ENCODE results near the gene ADK.

ADK gene

DNA sequence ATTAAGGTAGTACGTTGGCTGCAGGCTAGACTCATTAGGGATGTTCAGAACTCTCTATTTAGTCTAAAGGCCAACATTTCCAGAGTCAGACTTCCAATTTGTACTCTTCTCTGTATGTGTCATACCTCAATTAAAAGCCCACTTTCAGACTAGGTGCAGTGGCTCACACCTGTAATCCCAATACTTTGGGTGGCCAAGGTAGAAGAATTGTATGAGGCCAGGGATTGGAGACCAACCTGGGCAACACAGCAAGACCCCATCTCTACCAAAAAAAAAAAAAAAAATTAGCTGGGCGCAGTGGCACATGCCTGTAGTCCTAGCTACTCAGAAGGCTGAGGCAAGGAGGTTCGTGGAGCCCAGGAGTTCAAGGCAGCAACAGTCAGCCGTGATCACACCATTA is 484.6 kb downstream of the ADK start:
- DNase-seq: no peak

DNA sequence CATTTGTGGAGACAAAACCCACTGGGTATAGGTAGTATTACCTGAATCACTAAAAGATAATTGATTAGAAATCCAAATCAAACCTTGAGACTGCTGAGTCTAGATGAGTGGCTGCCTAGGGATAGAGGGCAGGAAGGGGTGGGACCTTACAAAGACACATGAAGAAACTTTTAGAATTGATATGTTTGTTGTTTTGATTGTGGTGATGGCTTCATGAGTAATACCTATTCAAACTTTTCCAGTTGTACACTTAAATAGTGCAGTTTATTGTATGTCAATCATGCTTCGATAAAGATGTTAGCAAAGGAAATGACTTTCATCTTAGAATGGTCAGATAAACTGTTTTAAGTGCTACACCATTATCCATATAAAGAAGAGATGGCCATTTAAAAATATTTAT is 486.7 kb downstream of the ADK start:
- no peak for DNase-seq

DNA sequence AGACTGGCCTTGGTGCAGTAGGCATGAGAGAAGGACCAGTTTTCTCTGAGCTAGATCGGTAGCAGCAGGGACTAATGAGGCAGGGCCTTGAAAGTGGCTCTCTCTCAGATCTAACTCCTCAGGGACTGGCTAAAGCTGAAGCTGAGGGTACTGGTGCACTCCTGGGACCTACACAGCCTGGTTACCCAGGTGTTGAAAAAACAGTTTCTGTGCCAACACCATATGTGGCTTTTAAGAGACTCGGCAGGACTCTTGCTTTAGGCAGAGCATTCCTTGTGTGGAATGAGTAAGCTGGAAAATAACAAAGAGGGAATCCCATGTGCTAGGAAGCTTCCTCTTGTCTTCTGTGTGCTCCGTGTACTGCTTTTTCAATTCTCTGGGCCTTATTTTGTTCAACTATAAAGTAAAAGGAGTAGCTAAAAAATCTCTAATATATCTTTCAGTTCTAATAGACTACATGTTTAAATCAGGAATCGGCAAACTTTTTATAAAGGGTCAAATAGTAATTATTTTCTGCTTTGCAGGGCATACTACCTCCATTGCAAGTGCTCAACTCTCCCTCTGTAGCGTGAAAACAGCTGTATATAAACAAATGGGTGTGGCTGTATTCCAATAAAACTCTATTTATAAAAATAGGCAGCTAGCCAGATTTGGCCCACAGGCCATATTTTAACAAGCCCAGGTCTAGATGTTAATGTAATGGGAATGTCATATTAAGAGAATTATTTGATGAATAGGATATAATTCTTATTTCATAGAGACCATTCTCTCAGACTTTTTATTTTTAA is 489.3 kb downstream of the ADK start:
- peak; percentile 4 for DNase-seq

DNA sequence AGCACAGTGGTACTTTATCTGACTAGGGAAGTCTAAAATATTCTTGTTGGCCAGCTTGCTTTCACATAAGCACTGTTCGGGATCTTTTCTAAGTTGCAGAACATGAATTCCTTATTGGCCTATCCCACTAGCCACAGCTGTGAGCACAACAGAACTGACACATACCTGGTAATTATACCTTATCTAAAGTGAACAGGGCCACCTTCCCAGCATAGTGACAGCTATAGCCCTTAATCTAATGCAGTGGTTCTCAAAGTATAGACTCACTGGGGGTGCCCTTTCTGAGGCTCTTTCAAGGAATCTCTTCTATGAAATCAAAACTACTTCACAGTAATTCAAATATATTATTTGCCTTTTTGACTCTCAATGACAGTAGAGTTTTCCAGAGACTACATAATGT is 490.6 kb downstream of the ADK start:
- no peak for DNase-seq

DNA sequence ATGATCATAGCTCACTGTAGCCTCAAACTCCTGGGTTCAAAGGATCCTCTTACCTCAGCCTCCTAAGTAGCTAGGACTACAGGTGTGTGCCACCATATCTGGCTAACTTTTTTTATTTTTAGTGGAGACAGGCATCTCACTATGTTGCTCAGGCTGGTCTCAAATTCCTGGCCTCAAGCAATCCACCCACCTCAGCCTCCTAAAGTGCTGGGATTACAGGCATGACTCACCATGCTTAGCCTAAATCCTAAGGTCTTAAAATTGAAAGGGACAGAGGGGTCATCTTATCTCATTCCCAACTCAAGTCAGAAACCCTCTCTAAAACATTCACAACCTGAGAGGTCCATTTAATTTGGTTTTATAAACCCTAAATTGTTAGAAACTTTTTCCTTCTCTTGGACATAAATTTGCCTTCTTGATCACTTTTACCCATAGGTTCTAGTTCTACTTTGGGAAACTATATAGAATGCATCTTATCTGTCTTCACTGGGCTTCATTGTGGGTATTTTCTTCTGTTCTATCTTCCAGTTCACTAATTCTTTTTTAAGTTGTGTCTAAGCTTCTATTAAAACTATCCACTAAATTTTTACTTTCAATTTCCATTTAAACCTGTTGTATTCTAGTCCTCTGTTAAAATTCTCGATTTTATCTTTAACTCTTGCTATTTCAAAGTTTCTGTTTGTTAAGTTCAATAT is 492.0 kb downstream of the ADK start:
- peak; percentile 5 for DNase-seq

- peak; percentile 3 for DNase-seq
These were observed 492.6 kb downstream of the ADK start for GRCh38 chr10:74643596-74643975.

DNA sequence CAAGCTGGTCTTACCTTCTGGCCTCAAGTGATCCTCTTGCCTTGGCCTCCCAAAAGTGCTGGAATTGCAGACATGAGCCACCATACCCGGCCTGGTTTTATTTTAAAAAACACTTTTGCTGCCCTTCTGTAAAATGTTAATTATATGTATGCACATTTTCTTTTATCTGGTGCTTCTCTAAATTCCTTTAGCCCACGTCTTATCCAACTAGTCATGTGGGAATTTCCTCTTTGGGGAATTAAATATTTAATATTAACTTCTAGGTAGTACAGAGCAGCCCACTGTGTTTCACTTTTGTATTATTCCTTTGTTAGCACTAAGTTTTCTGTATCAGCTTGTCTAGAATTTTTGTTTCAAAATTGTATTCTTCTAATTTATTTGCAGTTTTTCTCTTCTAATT is 493.7 kb downstream of the ADK start:
- no peak for DNase-seq

GRCh38 chr10:74645692-74646091 is 494.7 kb downstream of the ADK start:
- no peak for DNase-seq

- no peak for DNase-seq
These were observed 499.6 kb downstream of the ADK start for GRCh38 chr10:74650613-74651012.

DNA sequence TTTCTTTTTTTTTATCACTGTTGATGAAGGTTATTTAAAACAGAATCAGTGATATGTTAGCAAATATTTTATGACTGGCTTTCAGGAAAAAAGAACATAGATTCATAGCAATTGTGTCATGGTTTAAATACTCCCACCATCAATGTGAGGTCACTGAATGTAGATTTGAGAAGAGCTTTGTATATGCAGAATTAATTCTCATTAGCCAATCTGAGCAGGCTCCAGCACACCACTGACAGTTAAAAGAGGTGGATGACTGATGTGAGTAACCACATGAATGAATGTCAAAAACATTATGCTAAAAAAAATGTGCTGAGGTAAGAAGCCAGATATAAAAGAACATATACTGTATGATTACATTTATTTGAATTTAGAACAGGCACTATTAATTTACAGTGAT is 500.5 kb downstream of the ADK start:
- DNase-seq: no peak

- DNase-seq: peak; percentile 7
These were observed 501.6 kb downstream of the ADK start for GRCh38 chr10:74652664-74653063.

DNA sequence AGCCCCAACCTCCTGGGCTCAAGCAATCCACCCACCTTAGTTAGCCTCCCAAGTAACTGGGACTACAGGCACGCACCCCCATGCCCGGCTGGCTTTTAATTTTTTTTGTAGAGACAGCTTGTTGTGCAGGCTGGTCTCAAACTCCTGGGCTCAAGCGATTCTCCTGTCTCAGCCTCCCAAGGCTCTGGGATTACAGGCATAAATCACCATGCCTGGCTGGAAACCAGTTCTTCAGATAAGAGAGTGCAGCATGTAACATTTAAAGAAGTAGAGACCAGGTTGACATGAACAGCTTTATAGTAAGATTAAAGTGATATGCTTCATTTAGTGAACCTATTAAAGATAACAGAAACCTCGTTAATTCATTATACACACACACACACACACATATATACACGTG is 507.5 kb downstream of the ADK start:
- no peak for DNase-seq

DNA sequence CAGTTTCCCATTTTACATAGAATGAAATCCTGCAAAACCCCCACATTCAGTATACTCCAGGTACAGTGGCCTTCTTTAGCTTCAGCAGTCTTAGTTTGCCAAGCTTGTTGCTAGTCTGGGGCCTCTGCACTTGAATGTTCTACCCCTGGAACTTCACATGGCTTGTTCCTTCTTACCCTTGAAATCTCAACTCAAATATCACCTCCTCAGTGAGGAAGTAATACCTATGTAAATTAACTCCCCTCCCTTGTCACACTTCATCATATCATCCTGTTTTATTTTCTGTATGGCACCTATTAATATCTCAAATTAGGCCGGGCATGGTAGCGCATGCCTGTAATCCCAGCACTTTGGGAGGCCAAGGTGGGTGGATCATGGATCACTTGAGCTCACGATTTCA is 511.6 kb downstream of the ADK start:
- no peak for DNase-seq

DNA sequence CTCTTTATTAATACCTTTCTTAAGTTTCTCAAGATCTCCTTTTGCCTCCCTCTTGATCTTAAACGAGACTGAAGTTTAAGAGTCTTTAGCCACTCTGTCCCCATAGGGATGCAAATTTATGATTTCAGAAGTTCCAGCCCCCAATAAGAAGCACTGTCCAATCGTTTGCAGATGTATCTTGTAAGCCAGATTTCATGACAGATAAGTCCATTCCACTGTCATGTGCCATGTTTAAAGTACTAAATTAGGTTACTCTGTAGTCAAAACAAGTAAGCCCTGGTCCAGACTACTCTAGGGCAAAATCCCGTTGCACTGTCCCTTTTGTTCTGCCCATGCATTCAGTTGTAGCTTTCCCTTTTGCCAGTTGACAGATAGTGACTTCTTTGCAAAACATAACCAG is 518.2 kb downstream of the ADK start:
- no peak for DNase-seq

DNA sequence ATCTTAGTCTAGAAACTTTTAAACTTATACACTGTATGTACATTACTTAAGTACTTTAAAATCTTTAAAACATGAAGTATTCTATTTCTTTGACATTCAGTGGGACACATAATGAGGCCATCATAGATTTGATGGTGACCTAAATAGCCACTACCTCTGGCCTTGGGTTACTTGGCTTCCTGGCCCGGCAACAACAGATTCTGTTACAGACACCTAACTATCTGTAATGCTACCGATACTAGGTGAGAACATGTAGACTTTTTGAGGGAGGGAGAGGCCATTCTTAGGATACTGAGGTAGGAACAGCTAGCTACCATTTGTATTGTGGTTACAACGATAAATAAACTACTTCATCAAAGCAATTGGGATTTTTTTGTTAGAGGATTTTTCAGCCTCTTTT is 520.7 kb downstream of the ADK start:
- no peak for DNase-seq

DNA sequence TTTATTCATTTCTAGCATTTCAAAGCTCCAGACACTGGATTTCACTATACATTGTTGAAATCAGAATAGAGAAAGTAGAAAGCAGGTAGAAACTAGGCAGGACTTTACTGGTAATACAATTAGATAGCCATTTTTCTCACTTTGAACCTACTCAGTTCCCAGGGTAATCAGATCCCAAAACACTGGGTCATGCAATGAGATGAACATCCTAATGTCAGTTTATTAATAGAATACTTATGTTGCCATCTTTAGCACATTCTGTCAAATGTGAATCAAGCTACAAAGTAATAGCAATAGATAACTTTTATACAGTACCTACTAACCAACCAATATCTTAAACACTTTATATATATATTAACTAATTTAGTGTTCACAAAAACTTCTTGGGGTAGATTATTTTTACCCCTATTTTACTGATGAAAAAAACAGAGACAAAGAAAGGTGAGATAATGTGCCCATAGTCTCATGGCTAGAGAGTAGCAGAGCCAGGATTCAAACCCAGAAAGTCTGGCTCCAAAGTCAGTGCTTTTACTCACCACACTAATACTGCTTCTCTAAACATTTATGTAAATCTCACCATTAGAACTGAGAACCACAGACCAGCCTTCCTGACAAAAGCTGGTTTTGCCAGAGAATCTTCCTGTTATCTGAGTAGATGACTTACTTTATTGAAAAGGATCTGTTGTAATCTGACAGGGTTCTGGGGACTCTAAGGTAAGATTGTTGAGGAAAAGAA is 521.6 kb downstream of the ADK start:
- no peak for DNase-seq

- no peak for DNase-seq
These were observed 523.9 kb downstream of the ADK start for GRCh38 chr10:74674927-74675326.

GRCh38 chr10:74675484-74675883 is 524.5 kb downstream of the ADK start:
- no peak for DNase-seq

GRCh38 chr10:74677951-74678350 is 526.9 kb downstream of the ADK start:
- no peak for DNase-seq

DNA sequence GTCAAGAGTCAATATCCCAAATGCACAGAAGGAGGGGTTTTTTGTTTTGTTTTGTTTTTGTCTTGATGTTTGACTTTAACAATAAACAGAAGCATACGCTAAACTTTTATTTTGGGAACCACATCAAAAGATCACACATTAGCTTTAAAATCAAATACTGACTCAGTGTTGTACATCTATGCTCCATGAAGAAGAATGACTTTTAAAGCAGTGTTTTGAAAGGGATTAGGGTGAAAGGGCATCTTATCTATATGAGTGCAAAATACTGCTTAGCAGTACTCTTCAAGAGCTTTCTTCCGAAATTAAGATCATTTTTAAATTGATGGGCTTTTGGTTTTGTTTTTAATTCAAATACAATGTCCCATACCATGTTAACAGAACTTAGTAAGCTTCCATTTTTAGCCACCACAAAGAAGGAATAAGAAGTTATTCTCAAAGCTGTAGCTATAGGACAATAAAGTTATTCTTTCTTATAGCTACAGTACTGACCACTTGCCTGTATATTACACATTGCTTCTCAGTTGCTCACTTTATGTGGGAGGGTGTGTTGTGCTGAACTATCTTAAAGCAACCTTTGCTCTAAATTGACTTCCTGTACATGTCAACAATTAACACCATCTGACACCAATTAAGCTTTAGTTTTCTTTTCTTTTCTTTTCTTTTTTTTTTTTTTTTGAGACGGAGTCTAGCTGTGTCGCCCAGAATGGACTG is 531.1 kb downstream of the ADK start:
- DNase-seq: no peak

- no peak for DNase-seq
These were observed 532.0 kb downstream of the ADK start for GRCh38 chr10:74683067-74683466.

GRCh38 chr10:74683621-74684364 is 532.8 kb downstream of the ADK start:
- no peak for DNase-seq

DNA sequence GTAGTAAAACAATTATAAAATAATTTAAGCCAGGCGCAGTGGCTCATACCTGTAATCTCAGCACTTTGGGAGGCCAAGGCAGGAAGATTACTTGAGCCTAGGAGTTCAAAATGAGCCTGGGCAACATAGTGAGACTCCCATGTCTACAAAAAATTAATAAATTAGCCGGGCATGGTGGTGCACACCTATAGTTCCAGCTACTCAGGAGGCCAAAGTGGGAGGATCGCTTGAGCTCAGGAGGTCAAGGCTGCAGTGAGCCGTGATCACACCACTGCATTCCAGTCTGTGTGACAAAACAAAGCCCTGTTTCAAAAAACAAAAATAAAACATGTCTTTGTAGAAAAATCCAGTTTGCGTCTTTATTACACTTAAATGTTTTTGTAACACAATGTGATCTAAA is 533.4 kb downstream of the ADK start:
- DNase-seq: no peak
